H1 (cell line): ENCODE measurements around the gene CENPP. TPM values are rescaled to one million over a fixed set of nuclear protein-coding genes. Genes with fewer than 3 reads are reported as not detected.

ENCODE experiments used
- polyA plus RNA-seq, 7 experiments: library from polyadenylated mRNA; depleted of rRNA in 3 of 7; stranded (reverse) in 5 of 7; unstranded in 2 of 7; fragments of >200 nt in 5 of 7; fragments of 200-250 nt in 2 of 7; gene quantifications; 1 replicate in 5 of 7; 2 replicates in 1 of 7; 4 replicates in 1 of 7; pipeline versions ENCODE4 v1.2.1 to v1.2.3, GENCODE V29; 2011 to 2013; ENCODE audit warnings: missing spikeins in 2 of 7, mixed read lengths in 2 of 7
- total RNA-seq: library from RNA; stranded (reverse); fragmentation: NEBNext Ultra II Directional; extraction: Animal tissue kit (Norgen Biotek cat#: 25700); gene quantifications from 2 replicates; pipeline ENCODE4 v1.2.1, GENCODE V29; 2021
- TF ChIP-seq, protein P1 (sequence below): fragments of 300-600 bp; sonication (generic); IDR thresholded peaks from 2 replicates; pipeline ENCODE4 v1.7.1; 2012; ENCODE audit warnings: low read length, moderate library complexity, mild to moderate bottlenecking, inconsistent platforms; ENCODE audit not compliant: insufficient replicate concordance

Gene CENPP
- total and polyA plus RNA-seq, 2 of the 8 experiments (the other 6 are each of a cell fraction or from before 2014, with no cell fraction given) = 2.7 to 10.8 TPM

DNA sequence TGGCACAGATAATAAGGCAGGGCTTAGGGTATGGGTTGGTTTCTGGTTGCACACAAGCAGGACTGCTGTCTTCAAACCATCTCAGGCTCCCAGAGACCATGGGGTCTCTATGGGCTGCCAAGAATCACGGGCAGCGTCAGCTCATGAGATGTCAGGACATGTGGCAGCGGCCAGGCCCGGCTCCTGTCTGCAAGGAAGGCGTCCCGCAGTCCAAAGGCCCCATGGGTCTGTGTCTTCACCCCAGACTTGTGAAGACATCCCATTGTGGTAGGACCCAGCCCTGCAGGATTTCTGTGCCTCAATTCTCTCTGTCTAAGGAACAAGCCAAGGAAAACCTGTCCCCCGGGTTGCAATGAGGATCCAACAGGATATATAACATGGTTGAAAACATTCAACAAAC lies 311.6 kb downstream of the CENPP start (continued):
- TF ChIP-seq, protein P1, sequence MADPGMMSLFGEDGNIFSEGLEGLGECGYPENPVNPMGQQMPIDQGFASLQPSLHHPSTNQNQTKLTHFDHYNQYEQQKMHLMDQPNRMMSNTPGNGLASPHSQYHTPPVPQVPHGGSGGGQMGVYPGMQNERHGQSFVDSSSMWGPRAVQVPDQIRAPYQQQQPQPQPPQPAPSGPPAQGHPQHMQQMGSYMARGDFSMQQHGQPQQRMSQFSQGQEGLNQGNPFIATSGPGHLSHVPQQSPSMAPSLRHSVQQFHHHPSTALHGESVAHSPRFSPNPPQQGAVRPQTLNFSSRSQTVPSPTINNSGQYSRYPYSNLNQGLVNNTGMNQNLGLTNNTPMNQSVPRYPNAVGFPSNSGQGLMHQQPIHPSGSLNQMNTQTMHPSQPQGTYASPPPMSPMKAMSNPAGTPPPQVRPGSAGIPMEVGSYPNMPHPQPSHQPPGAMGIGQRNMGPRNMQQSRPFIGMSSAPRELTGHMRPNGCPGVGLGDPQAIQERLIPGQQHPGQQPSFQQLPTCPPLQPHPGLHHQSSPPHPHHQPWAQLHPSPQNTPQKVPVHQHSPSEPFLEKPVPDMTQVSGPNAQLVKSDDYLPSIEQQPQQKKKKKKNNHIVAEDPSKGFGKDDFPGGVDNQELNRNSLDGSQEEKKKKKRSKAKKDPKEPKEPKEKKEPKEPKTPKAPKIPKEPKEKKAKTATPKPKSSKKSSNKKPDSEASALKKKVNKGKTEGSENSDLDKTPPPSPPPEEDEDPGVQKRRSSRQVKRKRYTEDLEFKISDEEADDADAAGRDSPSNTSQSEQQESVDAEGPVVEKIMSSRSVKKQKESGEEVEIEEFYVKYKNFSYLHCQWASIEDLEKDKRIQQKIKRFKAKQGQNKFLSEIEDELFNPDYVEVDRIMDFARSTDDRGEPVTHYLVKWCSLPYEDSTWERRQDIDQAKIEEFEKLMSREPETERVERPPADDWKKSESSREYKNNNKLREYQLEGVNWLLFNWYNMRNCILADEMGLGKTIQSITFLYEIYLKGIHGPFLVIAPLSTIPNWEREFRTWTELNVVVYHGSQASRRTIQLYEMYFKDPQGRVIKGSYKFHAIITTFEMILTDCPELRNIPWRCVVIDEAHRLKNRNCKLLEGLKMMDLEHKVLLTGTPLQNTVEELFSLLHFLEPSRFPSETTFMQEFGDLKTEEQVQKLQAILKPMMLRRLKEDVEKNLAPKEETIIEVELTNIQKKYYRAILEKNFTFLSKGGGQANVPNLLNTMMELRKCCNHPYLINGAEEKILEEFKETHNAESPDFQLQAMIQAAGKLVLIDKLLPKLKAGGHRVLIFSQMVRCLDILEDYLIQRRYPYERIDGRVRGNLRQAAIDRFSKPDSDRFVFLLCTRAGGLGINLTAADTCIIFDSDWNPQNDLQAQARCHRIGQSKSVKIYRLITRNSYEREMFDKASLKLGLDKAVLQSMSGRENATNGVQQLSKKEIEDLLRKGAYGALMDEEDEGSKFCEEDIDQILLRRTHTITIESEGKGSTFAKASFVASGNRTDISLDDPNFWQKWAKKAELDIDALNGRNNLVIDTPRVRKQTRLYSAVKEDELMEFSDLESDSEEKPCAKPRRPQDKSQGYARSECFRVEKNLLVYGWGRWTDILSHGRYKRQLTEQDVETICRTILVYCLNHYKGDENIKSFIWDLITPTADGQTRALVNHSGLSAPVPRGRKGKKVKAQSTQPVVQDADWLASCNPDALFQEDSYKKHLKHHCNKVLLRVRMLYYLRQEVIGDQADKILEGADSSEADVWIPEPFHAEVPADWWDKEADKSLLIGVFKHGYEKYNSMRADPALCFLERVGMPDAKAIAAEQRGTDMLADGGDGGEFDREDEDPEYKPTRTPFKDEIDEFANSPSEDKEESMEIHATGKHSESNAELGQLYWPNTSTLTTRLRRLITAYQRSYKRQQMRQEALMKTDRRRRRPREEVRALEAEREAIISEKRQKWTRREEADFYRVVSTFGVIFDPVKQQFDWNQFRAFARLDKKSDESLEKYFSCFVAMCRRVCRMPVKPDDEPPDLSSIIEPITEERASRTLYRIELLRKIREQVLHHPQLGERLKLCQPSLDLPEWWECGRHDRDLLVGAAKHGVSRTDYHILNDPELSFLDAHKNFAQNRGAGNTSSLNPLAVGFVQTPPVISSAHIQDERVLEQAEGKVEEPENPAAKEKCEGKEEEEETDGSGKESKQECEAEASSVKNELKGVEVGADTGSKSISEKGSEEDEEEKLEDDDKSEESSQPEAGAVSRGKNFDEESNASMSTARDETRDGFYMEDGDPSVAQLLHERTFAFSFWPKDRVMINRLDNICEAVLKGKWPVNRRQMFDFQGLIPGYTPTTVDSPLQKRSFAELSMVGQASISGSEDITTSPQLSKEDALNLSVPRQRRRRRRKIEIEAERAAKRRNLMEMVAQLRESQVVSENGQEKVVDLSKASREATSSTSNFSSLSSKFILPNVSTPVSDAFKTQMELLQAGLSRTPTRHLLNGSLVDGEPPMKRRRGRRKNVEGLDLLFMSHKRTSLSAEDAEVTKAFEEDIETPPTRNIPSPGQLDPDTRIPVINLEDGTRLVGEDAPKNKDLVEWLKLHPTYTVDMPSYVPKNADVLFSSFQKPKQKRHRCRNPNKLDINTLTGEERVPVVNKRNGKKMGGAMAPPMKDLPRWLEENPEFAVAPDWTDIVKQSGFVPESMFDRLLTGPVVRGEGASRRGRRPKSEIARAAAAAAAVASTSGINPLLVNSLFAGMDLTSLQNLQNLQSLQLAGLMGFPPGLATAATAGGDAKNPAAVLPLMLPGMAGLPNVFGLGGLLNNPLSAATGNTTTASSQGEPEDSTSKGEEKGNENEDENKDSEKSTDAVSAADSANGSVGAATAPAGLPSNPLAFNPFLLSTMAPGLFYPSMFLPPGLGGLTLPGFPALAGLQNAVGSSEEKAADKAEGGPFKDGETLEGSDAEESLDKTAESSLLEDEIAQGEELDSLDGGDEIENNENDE = no peak
